Stimulated activated CD8-positive, alpha-beta memory T cell treated with anti-CD3 and anti-CD28 coated beads, Interleukin-12 subunit alpha, Interleukin-12 subunit beta, amount 100 ng/mL, for 24 hours (primary cell): Measurements from ENCODE around the gene NELL1.

Experiments
- DNase-seq: peaks from one replicate; pipeline ENCODE4 v3.0.0-alpha.2; 2020; ENCODE audit errors: extremely low read depth

NELL1 gene

GRCh38 chr11:20668131-20668809, 1.1 kb upstream of the NELL1 start:
- DNase-seq, result no peak

GRCh38 chr11:20669820-20670684, 666 bp downstream of the NELL1 start:
- no peak for DNase-seq

- no peak for DNase-seq
Measured at GRCh38 chr11:20670932-20671403, 1.6 kb downstream of the NELL1 start.

- no peak for DNase-seq
Measured at GRCh38 chr11:20671856-20672546, 2.6 kb downstream of the NELL1 start.

GRCh38 chr11:20672575-20672974, 3.2 kb downstream of the NELL1 start:
- no peak for DNase-seq

- no peak for DNase-seq
Measured at GRCh38 chr11:20676658-20677057, 7.3 kb downstream of the NELL1 start.

GRCh38 chr11:20688761-20689160, 19.4 kb downstream of the NELL1 start:
- DNase-seq, result no peak

- no peak for DNase-seq
Measured at GRCh38 chr11:20707876-20708275, 38.5 kb downstream of the NELL1 start.

- DNase-seq, result no peak
Measured at GRCh38 chr11:20712912-20713311, 43.5 kb downstream of the NELL1 start.

- no peak for DNase-seq
Measured at GRCh38 chr11:20715464-20715863, 46.1 kb downstream of the NELL1 start.

- no peak for DNase-seq
Measured at GRCh38 chr11:20715931-20716330, 46.5 kb downstream of the NELL1 start.

- no peak for DNase-seq
Measured at GRCh38 chr11:20719821-20720220, 50.4 kb downstream of the NELL1 start.

- DNase-seq, result no peak
Measured at GRCh38 chr11:20723366-20723765, 54.0 kb downstream of the NELL1 start.

GRCh38 chr11:20729597-20730105, 60.3 kb downstream of the NELL1 start:
- DNase-seq, result no peak

- no peak for DNase-seq
Measured at GRCh38 chr11:20731676-20732215, 62.4 kb downstream of the NELL1 start.

GRCh38 chr11:20739107-20739506, 69.7 kb downstream of the NELL1 start:
- DNase-seq, result no peak

- no peak for DNase-seq
Measured at GRCh38 chr11:20739577-20739976, 70.2 kb downstream of the NELL1 start.

- DNase-seq, result no peak
Measured at GRCh38 chr11:20754933-20755332, 85.5 kb downstream of the NELL1 start.

- no peak for DNase-seq
Measured at GRCh38 chr11:20759541-20759940, 90.2 kb downstream of the NELL1 start.

- no peak for DNase-seq
Measured at GRCh38 chr11:20760811-20761210, 91.4 kb downstream of the NELL1 start.

GRCh38 chr11:20762116-20762844, 92.9 kb downstream of the NELL1 start:
- DNase-seq, result no peak
